Upper lobe of left lung (tissue), 4 donors: ENCODE data around the gene HIGD1B.

Experiments
- EP300 ChIP-seq, 4 donors: sonication (generic); formaldehyde crosslinking; IDR thresholded peaks; one replicate each; pipeline ENCODE4 v1.5.1; 2017; ENCODE audit warnings: antibody characterized with exemption in 4 of 4, control low read depth in 2 of 4
- POLR2A ChIP-seq, 4 donors: fragments of 450-650 bp; IDR thresholded peaks; one replicate each; pipeline ENCODE4 v1.5.1; 2016 to 2017; ENCODE audit warnings: antibody characterized with exemption in 4 of 4, mild to moderate bottlenecking in 2 of 4
- POLR2AphosphoS5 ChIP-seq, 2 donors: sonication (generic); formaldehyde crosslinking; IDR thresholded peaks; one replicate each; pipeline ENCODE4 v1.5.1; 2017; ENCODE audit warnings: antibody characterized with exemption in 2 of 2
- TF ChIP-seq, protein P1 (sequence below), 6 experiments: fragments of 450-650 bp in 4 of 6; fragments of 200-600 bp in 2 of 6; sonication (generic) in 2 of 6; IDR thresholded peaks; one replicate each; pipeline ENCODE4 v1.5.1; 2016 to 2019; ENCODE audit warnings: antibody characterized with exemption in 6 of 6

GRCh38 chr17:44847586-44847985 lies at the start of gene HIGD1B:
- TF ChIP-seq, protein P1, sequence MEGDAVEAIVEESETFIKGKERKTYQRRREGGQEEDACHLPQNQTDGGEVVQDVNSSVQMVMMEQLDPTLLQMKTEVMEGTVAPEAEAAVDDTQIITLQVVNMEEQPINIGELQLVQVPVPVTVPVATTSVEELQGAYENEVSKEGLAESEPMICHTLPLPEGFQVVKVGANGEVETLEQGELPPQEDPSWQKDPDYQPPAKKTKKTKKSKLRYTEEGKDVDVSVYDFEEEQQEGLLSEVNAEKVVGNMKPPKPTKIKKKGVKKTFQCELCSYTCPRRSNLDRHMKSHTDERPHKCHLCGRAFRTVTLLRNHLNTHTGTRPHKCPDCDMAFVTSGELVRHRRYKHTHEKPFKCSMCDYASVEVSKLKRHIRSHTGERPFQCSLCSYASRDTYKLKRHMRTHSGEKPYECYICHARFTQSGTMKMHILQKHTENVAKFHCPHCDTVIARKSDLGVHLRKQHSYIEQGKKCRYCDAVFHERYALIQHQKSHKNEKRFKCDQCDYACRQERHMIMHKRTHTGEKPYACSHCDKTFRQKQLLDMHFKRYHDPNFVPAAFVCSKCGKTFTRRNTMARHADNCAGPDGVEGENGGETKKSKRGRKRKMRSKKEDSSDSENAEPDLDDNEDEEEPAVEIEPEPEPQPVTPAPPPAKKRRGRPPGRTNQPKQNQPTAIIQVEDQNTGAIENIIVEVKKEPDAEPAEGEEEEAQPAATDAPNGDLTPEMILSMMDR (IDR thresholded peaks at IDR 0.05) = no peak
- TF ChIP-seq POLR2AphosphoS5 (IDR thresholded peaks at IDR 0.05) (no peak), POLR2A (IDR thresholded peaks at IDR 0.05) (no peak), EP300 (IDR thresholded peaks at IDR 0.05) (no peak)
